ELR (cell line): ENCODE measurements around the gene UBAP2.

Experiments used
- DNase-seq: peaks from one replicate; pipeline ENCODE4 v3.0.0-alpha.2; 2015; ENCODE audit warnings: low read depth

Gene UBAP2

DNA sequence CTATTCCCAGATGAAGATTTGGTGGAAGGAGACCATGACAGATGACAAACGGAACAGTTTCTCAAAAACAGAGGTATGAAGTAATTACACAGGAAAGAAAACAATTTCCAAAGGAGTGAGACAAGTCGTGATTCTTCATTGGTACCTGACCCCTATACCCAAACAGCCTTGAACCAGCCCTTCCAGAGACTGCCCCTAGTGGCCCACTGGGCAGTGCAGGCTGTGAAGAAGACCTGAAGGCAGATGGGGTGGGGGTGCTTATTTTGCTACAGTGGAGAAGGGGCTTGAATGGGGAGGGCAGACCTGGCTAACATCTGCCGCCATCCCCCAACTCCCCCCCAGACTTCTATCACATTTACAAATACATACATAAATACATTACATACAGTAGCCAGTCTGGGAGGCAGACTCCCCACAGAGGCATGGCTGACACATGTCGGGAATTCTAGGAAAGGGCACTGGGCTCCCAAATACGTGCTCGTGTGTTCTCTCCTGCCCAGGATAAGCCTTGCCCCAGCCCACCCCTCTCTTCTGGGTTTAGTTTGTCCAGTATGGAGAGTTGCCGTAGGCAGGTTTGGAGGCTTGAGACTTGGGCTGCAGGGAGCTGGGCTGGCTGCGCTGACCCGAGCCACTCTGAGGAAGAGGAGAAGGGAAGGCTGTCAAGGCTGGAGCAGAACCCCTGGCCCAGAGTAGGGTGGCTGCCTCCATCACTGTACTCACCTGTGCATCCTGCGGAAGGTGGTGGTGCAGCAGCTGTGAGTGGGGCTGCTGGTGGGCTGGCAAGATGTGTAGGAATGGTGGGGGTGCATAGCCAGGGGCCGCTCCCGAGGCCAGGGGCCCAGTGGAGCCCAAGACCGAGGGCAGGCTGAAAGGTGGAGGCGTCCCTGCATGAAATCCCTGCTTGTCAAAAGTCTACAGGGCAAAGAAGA lies 126.5 kb downstream of the UBAP2 start:
- peak; percentile 51 for DNase-seq

DNA sequence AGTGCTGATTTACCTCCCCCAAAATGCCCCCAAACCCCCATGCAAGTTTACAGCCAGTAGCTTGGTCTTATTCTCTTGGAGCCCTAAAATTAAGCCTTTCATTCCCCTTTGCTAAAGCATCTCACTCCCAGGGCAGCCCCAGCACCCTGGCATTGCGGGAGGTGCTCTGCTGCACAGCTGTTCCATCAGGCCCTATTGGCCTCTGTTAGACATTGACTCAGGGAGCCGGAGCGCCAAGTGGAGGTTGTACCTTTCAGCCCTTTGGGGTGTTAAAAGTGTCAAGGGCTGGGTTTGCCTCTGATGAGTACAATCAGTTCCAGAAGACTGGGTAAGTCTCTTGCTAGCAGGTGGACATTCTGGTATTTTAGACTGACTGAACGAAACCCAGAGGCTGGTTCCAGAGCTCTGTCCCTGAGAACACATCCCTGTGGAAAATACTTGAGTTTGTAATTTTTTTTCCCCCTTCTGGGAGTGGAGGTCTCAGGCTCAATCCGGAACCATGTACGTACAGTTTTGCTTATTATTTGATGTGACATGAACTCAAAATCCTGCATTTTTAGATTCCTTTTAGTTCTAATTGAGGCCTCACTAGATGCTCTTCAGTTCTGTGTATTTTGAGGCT lies 129.3 kb downstream of the UBAP2 start:
- DNase-seq = no peak

DNA sequence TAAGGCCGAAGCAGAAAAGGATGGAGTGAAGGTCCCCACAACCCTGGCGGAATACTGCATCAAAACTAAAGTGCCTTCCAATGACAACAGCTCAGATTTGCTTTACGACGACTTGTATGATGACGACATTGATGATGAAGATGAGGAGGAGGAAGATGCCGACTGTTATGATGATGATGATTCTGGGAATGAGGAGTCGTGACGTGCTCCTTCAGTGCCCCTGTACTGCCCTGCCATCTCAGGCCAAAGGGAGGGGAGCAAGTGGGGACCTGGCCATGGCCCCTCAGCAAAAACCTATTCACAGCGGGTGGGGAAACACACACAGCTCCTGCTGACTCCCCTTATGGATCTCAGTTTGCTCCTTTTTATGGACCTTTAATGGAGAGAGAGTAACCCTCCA lies 131.7 kb downstream of the UBAP2 start:
- DNase-seq = no peak

DNA sequence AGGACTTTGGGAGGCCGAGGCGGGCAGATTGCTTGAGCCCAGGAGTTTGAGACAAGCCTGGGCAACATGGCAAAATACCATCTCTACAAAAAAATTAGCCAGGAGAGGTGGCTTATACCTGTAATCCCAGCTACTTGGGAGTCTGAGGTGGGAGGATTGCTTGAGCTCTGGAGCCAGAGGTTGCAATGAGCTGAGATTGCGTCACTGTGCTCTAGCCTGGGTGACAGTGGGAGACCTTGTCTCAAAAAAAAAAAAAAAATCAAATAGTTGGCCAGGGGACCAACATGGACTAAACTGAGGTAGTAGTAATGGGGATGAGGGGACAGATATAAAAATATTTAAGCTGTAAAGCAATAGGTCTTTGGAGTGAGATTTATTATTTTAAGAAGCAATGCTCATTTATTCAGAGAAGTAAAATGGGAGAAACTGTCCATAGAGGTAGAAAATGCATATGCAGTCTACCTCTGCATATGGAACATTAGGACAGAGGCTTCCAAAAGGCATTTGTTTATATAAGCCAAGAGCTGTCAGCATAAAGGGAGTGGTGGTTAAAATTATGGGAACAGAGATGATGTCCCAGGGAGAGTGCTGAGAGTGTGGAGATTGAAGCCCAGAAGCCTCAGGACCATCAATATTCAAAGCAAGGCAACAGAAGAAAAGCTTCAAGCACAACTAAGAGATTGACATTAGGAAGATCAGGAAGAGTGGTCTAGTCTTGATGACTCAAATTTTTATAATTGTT lies 133.6 kb downstream of the UBAP2 start:
- DNase-seq = no peak

DNA sequence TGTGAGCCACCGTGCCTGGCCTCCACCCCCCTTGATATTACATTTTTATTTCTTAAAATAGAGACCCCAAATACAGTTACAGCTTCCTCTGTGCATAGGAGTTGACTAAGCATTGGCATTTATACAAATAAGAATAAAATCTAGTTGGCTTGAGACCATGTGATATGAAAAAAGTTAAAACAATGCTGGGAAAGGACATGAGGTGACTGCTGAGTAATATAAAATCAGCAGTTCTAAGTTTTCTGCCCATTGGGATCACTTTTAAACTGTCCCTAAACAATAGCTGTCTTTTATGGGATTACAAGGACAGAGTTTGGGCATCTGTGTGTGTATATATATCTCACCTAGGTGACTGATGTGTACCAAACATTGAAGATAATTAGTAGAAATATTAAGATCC lies 135.1 kb downstream of the UBAP2 start:
- no peak for DNase-seq

DNA sequence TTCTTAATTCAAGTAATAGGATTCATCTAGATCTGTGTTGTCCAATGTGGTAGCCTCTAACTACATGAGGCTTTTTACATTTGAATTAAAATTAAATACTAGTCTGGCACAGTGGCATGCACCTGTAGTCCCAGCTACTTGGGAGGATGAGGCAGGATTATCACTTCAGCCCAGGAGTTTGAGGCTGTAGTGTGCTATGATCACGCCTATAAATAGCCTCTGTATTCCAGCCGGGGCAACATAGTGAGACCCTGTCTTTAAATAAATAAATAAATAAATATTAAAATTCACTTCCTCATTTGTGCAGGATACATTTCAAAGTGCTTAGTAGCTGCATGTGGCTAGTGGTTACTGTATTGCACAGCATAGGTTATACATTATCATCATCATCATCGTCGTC lies 139.9 kb downstream of the UBAP2 start:
- DNase-seq = no peak

DNA sequence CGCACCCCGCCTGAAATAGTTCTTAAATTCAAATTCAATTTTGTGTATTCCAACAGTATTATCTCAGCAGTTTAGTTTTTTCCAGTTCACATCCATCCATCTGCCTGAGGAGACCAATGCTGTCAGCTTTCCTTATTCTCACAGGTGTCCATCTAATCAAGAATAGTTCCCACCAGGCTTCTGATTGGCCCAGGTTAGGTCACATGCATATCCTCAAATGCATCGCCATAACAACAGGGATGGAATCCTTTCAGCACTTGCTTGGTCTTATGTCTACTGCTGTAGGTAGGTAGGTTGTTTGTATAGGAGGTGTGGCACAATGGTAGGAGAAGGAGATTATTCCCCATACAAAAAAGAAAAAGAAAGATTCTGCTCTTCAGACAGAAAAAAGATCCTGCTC lies 140.6 kb downstream of the UBAP2 start:
- no peak for DNase-seq

DNA sequence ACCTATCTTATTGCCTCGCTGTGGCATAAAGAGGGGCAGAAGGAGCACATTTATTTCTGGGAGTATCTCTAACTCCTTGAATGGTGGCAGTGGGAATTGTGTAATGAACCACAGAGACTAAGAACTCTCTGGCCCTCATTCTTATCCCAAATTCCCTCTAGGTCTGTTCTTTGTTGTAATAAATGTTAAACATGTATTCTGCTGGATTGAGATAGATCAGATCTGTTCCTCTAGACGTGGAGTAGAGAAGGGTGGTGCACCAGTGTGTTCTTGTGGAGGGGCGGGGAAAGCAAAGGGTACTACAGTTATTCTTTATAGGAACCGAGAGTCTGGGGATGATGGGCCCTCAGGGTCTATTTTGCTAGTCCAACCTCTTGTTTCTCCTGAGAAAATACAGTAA lies 141.3 kb downstream of the UBAP2 start:
- no peak for DNase-seq

DNA sequence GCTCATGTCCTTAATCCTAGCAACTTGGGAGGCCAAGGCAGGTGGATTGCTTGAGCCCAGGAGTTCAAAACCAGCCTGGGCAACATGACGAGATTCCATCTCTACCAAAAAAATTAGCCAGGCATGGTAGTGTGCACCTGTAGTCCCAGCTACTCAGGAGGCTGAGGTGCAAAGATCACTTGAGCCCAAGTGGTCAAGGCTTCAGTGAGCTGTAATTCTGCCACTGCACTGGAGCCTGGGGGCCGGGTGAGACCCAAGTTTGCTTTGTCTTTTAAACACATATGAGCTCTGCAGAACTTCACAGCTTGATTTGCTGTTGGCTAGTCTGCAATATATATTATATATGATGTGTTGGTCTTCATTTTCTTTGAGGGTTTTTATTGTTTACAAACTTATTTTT lies 141.9 kb downstream of the UBAP2 start:
- no peak for DNase-seq

DNA sequence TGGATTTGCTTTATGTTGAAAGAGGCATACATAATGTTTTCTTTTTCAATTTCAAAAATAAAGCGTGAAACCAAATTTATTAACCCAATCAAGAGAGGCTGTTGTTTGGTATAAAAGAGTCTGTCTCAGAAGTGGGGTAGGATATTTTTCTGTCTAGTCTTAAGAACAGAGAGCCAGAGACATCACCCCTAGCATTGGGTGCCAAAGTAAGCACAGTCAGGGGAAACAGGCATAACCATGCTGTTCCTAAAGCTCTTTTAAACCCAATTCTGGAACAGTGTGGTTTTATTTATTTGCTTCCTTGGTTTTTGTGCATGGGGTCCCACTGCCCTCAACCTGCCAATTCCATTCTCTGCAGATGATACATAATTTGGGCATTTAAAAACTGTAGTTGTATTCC lies 143.6 kb downstream of the UBAP2 start:
- no peak for DNase-seq

DNA sequence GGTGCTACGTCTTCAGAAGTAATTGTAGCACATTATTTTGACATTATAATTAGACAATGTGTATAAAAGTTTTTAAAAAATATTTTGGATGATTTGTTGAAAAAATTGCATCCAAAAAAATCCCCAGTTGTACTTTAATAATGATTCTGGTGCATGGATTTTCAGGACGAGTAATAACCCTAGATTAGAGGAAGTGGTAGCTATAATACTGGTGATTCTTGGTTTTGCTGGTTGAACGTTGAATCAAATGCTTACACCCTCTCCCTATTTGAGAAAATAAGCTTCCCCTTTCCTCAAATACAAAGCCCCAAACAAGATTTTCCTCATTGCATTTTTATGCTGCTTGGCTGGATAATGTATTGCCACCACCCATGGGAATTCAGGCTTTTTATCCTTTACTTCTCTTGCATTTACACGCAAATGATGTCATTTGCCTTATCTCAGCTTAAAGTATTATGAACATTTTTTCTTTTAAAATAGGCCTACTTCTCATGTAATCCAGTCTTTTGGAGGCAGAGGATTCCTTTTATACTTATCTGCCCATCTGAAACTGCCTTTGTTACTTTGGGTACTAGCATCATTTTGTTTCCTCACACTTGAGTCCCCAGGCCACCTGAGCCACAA lies 145.4 kb downstream of the UBAP2 start:
- no peak for DNase-seq

DNA sequence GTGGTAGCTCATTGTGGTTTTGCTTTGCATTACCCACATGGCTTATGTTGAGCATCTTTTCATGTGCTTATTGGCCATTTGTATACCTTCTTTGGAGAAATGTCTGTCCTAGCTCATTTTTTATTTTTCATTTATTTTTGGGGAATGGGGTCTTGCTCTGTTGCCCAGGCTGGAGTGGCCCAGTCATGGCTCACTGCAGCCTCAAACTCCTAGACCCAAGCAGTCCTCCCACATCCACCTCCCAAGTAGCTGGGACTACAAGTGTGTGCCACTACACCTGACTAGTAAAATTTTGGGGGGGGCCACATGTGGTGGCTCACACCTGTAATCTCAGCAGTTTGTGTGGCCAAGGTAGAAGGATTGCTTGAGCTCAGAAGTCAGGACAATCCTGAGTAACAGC lies 154.4 kb downstream of the UBAP2 start:
- DNase-seq = no peak

DNA sequence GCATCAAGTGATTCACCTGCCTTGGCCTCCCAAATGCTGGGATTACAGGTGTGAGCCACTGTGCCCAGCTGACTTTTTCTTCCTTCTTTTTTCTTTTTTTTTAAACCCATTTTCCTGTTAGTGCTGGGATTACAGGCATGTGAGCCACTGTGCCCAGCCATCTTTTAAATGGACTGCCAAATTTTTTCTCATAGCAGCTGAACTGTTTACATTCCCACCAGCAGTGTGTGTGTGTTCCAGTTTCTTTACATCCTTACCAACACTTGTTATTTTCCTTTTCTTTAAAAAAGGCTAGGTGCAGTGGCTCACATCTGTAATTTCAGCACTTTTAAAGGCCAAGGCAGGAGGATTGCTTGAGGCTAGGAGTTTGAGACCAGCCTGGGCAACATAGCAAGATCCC lies 154.8 kb downstream of the UBAP2 start:
- DNase-seq = no peak

DNA sequence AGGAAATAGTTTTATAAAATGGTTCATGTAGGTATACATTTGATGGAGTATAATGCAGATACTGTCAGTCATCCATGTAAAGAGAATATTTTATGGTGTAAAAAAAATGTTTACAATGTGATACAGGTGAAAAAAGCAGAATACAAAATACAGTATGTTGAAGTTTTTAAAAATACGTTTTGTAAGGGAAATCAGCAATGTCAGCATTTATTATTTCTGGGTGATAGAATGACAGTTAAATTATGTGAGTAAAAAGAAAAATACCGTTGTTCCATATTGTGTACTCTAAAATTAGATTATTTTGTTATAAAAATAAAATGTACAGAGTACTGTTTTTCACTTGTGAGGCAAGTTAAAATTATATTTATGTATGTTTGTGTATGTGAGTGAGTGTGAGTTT lies 162.7 kb downstream of the UBAP2 start:
- DNase-seq = no peak

DNA sequence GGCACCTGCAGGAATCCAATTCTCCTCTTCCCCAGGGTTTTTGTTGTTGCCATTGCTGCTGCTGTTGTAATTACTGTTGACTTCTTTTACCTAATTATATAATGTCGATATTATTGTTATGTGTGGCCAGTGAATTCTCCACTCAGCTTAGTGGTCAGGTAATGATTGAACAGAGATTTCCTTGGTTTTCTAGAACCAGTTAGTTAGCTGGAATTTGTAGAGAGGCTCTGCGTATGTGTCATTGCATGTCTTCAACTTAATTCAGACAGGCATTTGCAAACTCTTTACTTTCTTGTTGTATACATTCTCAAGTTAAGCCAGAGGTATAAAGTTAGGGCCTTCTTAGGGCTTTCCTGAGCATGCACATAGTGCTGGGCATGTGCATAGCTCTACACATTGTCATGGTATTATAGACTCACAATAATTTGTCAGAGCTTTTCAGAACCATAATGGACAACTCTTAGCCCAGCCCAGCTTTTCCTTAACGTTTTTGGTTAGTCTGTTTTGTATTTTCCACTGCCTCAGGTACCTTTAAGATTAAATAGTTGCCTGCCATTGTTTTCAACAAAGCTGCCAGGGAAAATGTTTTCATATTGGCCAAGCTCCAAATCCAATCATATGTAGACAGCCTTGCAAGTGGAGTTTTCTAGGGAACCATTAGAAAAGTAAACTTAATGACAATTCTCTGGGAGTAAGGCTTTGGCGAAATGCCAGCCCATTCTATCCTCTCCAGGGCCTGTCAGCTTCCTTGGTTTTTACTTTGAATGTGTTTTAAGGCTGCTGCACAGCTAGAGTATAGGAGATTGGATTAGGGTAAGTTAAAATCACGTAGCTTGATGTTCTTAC lies 163.6 kb downstream of the UBAP2 start:
- peak; percentile 17 for DNase-seq

DNA sequence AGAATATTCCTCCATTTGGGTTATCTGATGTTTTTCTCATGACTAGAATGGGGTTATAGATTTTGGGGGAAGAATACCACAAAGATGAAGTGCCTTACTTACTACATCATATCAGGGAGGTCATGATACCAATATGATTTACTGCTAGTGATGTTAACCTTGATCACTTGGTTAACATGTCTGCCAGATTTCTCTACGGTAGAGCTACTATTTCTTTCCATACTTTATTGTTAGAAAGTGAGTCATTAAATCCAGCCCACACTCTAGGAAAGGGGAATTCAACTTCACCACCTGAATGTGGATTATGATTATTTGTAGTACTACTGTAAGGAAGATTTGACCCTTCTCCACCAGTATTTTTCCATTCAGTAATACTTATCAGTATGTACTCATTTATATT lies 167.1 kb downstream of the UBAP2 start:
- DNase-seq = peak; percentile 38

DNA sequence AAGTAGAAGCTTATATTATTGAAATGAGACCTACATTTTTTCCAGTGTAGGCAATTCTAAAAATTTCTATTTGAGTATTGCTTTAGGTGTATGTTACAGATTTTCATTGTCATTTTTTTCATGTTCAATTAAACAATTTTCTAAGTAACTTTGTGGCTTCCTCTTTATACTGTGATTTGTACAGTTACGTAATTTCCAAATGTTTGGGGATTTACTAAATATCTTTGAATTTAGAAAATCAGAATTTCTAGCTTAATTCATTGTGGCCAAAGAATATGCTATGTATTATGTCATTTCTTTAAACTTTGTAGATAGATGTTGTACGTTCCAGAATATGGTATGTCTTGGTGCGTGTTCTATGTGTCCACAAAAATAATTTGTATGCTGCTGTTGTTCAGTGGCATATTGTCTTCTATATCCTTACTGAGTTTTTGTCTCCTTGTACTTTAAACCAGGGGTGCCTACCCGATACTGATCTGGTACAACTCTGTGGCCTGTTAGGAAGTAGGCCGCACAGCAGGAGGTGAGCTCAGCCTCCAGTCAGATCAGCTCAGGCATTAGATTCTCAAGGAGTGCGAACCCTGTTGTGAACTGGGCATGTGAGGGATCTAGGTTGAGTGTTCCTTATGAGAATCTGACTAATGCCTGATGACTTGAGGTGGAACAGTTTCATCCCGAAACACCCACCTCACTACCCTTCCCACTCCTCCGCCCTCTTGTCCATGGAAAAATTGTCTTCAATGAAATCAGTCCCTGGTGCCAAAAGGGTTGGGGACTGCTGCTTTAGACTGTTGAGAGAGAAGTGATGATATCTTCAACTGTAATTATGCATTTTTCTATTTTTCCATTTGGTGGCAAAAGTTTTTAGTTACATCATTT lies 168.2 kb downstream of the UBAP2 start:
- DNase-seq = no peak

DNA sequence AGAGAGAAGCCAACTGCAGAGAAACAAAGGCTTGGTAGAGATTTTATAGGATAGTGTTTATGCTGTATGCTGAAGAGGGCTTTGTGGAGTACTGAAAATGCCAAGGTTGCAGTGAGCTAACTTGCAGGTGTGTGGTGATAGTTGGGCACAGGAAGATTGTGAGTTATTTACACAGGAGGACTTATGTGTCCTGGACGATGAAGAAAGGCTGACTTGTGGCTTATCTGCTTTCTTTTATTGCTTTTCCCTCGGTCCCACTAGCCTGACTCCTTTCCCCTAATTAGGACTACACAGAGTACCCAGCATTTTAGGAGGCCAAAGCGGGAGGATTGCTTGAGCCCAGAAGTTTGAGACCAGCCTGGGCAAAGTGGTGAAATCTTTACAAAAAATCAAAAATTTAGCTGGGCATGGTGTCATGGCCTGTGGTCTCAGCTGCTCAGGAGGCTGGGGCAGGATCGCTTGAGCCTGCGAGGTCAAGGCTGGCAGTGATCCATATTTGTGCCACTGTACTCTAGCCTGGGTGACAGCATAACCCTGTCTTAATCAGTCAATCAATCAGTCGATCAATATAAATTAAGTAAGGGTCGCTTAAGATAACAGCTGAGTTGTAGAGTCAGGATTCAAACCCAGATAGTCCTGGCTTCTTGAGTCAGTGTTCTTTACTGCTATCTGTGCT lies 169.9 kb downstream of the UBAP2 start:
- DNase-seq = no peak

DNA sequence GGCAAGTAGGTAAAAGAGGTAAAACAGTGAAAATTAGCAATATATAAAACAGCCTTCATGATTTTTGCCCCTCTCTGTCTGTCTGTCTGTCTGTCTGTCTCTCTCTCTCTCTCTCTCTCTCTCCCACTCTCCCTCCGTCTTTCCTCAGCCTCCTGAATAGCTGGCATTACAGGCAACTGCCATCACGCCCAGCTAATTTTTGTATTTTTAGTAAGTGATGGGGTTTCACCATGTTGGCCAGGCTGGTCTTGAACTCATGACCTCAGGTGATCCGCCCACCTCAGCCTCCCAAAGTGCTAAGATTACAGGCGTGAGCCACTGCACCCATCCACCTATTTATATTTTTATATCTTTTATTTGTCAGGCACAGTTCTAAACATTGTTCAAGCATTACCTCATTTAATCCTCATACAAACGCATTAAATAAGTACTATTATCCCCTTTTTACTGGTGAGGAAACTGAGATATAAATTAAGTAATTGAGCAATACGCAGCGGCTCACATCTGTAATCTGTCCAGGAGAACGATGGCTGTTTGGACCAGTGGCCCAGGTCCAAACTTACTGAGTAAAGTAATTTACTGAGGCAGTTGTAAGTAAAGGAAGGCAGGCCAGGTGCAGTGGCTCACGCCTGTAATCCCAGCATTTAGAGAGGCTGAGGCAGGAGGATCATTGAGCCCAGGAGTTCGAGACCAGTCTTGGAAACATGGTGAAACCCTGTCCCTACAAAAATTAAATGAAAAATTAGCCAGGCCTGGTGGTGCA lies 170.8 kb downstream of the UBAP2 start:
- no peak for DNase-seq
